Skeletal muscle satellite cell (primary cell): ENCODE measurements around the gene KCNJ12.

Experiments used
- H3K27me3 ChIP-seq: 2 replicates; pipeline ENCODE4 v1.7.0; 2013; ENCODE audit warnings: low read length; ENCODE audit not compliant: control insufficient read depth, insufficient read depth
- H3K36me3 ChIP-seq: 2 replicates; pipeline ENCODE4 v1.7.0; 2013; ENCODE audit warnings: mild to moderate bottlenecking, control low read depth, low read length; ENCODE audit not compliant: insufficient read depth
- H3K4me1 ChIP-seq: 2 replicates; pipeline ENCODE4 v1.7.0; 2013; ENCODE audit warnings: low read length; ENCODE audit not compliant: control insufficient read depth, insufficient read depth
- H3K4me2 ChIP-seq: 2 replicates; pipeline ENCODE4 v1.7.0; 2013; ENCODE audit warnings: mild to moderate bottlenecking, low read length
- H3K4me3 ChIP-seq: 2 replicates; pipeline ENCODE4 v1.7.0; 2013; ENCODE audit warnings: low read length
- H3K9ac ChIP-seq: 2 replicates; pipeline ENCODE4 v1.7.0; 2013; ENCODE audit warnings: mild to moderate bottlenecking, low read depth, low read length, moderate library complexity
- H3K9me3 ChIP-seq: replicated peaks from 2 replicates; pipeline ENCODE4 v1.7.0; 2013; ENCODE audit warnings: mild to moderate bottlenecking, control low read depth, low read length

KCNJ12 gene

GRCh38 chr17:21466550-21466949, 90.4 kb downstream of the KCNJ12 start:
- Histone ChIP-seq H3K4me3 (no peak overlapping the region), H3K36me3 (no peaks in the 10 kb centered on the region), H3K9me3 (no peaks in the 10 kb centered on the region), H3K9ac (no peak overlapping the region), H3K4me2 (no peak overlapping the region), H3K4me1 (no peaks in the 10 kb centered on the region), H3K27me3 (peaks cover 35% of the 10 kb centered on the region)

- no peak overlapping the region for H3K9ac ChIP-seq
- H3K36me3 ChIP-seq = no peaks in the 10 kb centered on the region
- H3K9me3 ChIP-seq = no peaks in the 10 kb centered on the region
- H3K4me1 ChIP-seq = no peaks in the 10 kb centered on the region
- H3K27me3 ChIP-seq = peaks cover 36% of the 10 kb centered on the region
- H3K4me2 ChIP-seq = no peak overlapping the region
- H3K4me3 ChIP-seq = no peak overlapping the region
Observed at GRCh38 chr17:21467196-21467595, 91.0 kb downstream of the KCNJ12 start.

DNA sequence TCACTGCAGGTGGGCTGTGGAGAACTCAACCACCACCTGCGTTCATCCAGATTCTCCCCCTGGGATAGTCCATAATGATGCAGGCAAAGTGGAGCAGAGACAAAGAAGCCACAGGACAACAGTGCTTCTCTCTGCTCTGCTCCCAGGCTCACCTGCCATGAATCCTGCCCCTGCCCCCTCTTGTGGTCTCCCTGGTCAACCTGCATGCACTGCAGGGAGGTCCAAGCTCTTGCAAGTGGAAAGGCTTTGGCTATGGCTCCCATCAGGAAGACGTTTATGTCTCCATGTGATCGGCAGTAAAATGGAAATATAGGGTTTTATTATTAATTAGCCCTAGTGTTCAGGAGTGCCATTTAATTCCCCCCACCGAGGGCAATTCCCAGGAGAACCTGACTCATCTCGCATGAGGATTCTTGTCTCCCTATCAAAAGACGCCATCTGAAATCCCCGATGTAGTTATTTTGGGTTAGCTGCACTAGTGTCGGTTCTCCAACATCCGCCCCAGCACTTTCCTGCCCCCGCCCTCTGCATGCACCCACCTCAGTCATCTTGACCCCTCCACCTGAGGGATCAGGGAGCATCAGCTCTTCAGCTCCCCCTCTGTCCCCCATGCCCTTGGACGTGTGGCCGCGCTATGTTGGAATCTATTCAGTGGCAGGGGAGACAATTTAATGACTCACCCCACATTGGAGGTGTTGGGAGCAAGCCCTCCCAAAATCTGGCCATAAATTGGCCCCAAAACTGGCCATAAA, 91.8 kb downstream of the KCNJ12 start:
- no peaks in the 10 kb centered on the region for H3K4me1 ChIP-seq
- no peak overlapping the region for H3K4me3 ChIP-seq
- H3K27me3 ChIP-seq = peaks cover 42% of the 10 kb centered on the region
- H3K36me3 ChIP-seq = no peaks in the 10 kb centered on the region
- H3K9me3 ChIP-seq = no peaks in the 10 kb centered on the region
- no peak overlapping the region for H3K9ac ChIP-seq
- H3K4me2 ChIP-seq = no peak overlapping the region
